ENCODE data around the gene TSPO.
"Not testable (repeated sequence)": the region's sequence is repeated elsewhere in the genome, so short reads cannot be mapped to it uniquely, and the experiment has no call there.

TSPO gene

GRCh38 chr22:43131773-43132501 is 19.4 kb upstream of the TSPO start:
- DNase-seq: no peak

GRCh38 chr22:43133401-43133800 is 18.0 kb upstream of the TSPO start:
- no peak for DNase-seq

GRCh38 chr22:43134553-43134952 is 16.8 kb upstream of the TSPO start:
- DNase-seq: no peak

GRCh38 chr22:43135565-43135964 is 15.8 kb upstream of the TSPO start:
- no peak for DNase-seq

GRCh38 chr22:43136255-43136654 is 15.1 kb upstream of the TSPO start:
- peak in 2 of 4 experiments; percentile 12 to 17 for DNase-seq

- DNase-seq: no peak
These were observed 14.6 kb upstream of the TSPO start for GRCh38 chr22:43136801-43137200.

GRCh38 chr22:43142880-43143562 is 8.3 kb upstream of the TSPO start, which contains the start of gene MCAT:
Gene MCAT, minus strand, starts transcription at chr22:43143398. Its CDS starts 50 bp downstream, at chr22:43143348.
- peak; percentile 59 to 65 (median 63) for DNase-seq

- DNase-seq: no peak
These were observed 6.4 kb upstream of the TSPO start for GRCh38 chr22:43144949-43145348.

- not testable (repeated sequence) for DNase-seq
These were observed 6.0 kb upstream of the TSPO start for GRCh38 chr22:43145371-43145770.

GRCh38 chr22:43146332-43146731 is 5.0 kb upstream of the TSPO start:
- not testable (repeated sequence) for DNase-seq

- DNase-seq: no peak
These were observed 3.5 kb upstream of the TSPO start for GRCh38 chr22:43147821-43148220.

- no peak for DNase-seq
These were observed 2.8 kb upstream of the TSPO start for GRCh38 chr22:43148581-43148980.

GRCh38 chr22:43150731-43151206 is 590 bp upstream of the TSPO start:
- DNase-seq: no peak

GRCh38 chr22:43152003-43152356 is 621 bp downstream of the TSPO start:
- no peak for DNase-seq

- DNase-seq: peak; percentile 21 to 54 (median 26)
These were observed 1.2 kb downstream of the TSPO start for GRCh38 chr22:43152357-43153071.

- DNase-seq: no peak
These were observed 2.5 kb downstream of the TSPO start for GRCh38 chr22:43153899-43154298.

- DNase-seq: no peak
These were observed 3.7 kb downstream of the TSPO start for GRCh38 chr22:43154887-43155536.

GRCh38 chr22:43155789-43156188 is 4.4 kb downstream of the TSPO start:
- no peak for DNase-seq

GRCh38 chr22:43156413-43156812 is 5.1 kb downstream of the TSPO start:
- DNase-seq: no peak

- no peak for DNase-seq
These were observed 6.7 kb downstream of the TSPO start for GRCh38 chr22:43157874-43158546.

GRCh38 chr22:43158778-43159483 is 7.6 kb downstream of the TSPO start:
- DNase-seq: no peak
